Measurements from ENCODE around the gene MYL9.

MYL9 gene

DNA sequence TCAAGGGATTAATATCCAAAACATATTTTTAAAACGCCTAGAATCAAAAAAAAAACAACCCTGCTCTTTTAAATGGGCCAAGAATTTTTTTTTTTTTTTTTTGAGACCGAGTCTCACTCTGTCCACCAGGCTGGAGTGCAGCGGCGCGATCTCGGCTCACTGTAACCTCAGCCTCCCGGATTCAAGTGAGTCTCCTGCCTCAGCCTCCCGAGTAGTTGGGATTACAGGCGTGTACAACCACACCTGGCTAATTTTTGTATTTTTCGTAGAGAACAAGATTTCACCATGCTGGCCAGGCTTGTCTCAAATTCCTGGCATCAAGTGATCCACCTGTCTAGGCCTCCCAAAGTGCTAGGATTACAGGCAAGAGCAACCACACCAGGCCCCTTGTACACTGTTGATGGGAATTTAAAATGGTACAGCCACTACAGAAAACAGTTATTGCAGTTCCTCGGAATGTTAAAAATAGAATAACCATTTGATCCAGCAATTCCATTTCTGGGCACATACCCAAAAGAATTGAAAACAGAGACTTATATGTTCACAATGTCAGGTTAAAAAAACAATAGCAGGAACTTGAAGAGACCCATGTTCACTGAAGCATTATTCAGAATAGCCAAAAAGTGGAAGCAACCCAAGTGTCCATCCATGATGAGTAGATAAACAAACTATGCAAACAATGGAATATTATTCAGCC, 3.1 kb upstream of the MYL9 start:
- TF ChIP-seq, protein P1, sequence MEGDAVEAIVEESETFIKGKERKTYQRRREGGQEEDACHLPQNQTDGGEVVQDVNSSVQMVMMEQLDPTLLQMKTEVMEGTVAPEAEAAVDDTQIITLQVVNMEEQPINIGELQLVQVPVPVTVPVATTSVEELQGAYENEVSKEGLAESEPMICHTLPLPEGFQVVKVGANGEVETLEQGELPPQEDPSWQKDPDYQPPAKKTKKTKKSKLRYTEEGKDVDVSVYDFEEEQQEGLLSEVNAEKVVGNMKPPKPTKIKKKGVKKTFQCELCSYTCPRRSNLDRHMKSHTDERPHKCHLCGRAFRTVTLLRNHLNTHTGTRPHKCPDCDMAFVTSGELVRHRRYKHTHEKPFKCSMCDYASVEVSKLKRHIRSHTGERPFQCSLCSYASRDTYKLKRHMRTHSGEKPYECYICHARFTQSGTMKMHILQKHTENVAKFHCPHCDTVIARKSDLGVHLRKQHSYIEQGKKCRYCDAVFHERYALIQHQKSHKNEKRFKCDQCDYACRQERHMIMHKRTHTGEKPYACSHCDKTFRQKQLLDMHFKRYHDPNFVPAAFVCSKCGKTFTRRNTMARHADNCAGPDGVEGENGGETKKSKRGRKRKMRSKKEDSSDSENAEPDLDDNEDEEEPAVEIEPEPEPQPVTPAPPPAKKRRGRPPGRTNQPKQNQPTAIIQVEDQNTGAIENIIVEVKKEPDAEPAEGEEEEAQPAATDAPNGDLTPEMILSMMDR (IDR thresholded peaks at IDR 0.05; ENCODE audit: insufficient read depth, missing control alignments), result no peak
- no peak for FAIRE-seq
- no peak for DNase-seq (ENCODE audit: insufficient read length, low spot score)

DNA sequence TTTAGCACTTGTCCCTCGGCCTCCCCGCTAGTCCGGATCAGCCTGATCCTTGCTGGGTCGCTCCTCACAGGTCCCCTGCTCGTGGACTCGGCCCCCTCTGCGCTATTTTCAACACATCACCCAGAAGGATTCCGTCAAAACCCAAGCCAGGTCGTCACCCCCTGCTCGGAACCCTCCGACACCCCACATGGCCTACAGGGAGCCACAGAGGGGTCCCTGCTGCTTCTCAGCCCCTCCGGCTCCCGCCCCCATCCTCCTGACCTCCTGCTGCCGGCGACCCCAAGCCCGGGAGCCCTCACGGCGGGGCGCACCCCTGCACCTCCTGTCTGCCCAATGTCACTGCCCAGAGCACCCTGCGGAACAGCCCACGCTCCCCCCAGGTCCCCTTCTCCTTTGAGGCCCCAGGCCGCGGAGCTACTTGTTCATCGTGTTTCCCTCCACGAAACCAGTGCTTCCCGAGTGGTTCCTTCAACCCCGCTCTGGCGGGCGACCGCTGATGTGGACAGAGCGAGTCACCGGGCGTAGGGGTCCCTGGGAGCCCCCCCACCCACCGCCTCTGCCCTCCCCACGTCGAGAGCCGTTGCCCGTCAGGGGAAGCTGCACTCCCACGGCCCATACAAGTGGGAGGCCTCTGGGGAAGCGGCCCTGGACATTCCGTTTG, 638 bp upstream of the MYL9 start:
- TF ChIP-seq, protein P1 (IDR thresholded peaks at IDR 0.05; ENCODE audit: insufficient read depth, missing control alignments), result no peak
- no peak for DNase-seq (ENCODE audit: insufficient read length, low spot score)
- FAIRE-seq, result no peak

DNA sequence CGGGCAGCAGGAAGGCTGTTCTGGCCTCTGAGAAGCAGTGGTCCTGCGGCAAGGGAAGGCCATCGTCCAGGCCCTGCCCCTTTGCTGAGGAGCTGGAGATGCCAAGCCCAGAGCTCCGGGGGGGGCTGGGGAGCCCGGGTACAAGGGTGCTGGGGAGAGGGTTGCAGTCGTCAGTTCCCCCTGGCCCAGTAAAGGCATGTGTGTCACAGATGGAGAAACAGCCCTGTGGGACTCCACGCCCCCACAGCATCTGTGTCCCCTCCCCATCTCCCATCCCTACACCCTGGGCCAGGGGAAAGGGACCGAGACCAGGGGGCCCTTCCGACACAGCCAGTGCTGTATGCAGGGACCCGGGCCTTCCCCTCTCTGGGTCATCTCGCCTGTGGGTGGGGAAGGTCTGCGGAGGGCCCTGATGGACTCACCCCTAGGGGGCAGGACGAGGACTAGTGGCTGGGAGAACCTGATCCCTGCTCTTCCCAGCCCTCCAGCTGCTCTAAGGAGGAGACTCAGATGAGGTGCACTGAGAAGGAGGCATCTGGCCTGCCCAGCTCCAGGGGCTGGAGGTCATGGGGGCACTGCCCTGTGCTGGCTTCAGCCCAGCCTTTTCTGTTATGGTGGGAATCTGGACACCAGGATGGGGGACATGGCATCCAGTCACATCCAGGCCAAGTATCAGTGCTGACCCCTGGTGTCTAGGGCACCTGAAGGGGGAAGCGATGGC, 609 bp downstream of the MYL9 start:
- FAIRE-seq (no peak), DNase-seq (ENCODE audit: insufficient read length, low spot score) (no peak)
- TF ChIP-seq, protein P1 (IDR thresholded peaks at IDR 0.05; ENCODE audit: insufficient read depth, missing control alignments), result peak; percentile 18

DNA sequence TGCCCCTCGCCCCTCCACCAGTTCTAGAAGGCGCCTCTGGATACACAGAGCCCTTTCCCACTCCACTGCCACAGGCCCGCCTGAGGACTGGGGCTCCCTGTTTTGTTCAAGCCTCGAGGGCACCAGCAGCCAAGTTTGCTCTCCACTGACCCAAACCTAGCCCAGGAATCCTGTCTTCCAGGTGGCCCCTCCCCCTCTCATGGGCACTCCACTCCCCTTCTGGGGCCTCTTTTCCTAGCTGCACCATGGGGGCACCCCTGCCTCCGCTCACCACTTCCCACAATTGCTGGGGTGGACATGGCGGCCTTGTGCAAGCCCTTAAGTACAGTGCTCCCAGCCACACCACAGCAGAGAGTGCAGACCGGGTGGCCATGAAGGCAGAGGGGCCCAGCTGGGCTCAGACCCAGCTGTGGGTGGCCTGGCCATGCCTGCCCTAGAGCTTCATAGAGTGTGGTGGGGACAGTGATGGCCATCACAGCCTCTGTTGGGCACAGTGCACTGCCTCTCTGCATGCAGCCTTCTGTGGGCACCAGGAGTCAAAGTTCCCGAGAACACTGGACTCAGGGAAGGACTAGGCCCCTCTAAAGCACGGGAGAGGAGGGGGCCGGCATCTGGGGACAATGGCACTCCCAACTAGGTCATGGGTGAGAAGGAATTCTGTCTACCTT, 1.3 kb downstream of the MYL9 start:
- TF ChIP-seq, protein P1 (IDR thresholded peaks at IDR 0.05; ENCODE audit: insufficient read depth, missing control alignments), result no peak
- DNase-seq (ENCODE audit: insufficient read length, low spot score), result no peak
- FAIRE-seq, result no peak

DNA sequence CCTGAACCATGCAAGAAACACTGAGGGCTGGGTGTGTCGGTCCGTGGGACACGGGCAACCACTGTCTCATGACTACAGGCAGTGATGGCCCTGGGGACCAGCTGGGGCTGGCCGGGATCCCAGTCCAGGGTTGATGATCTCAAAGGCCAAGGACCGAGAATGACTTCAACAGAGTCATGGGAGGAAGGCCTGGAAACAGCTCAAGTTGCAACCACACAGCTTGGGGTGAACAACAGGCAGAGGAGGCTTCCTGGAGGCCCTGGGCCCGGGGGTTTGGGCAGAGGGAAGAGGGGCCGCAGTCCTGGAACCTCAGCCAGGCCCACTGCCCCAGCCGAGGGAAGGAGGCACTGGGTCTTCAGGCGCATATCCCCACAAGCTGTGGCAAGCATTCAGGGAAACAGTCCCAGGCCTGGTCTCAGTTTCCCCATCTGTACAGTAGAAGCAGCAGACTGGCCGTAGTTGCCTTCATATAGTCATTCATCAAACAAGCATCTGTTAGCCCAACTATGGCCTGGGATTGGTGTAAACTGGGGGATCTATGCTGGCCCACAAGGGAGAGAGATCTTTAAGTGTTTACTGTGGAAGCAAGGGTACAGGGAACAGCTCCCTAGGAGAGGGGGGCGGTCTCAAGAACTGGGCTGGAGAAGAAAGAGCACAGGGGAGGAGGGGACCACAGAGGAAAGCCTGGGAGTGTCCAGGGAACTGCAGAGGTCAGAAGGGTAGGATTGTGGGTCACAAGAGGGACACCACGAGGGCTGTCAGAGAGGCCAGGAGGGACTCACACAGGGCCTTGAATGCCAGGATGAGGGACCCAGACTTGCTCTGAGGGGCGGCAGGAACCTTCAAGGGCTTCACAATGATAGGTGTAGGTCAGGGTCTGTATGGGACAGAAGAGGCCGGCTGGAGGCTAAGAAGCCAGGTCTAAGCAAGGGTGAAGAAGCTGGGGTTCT, 2.1 kb downstream of the MYL9 start:
- TF ChIP-seq, protein P1 (IDR thresholded peaks at IDR 0.05; ENCODE audit: insufficient read depth, missing control alignments), result no peak
- FAIRE-seq (no peak), DNase-seq (ENCODE audit: insufficient read length, low spot score) (no peak)

Data from D721Med (cell line).